Small intestine (tissue), 7 donors: Measurements from ENCODE around the gene BLVRA. TPM values are rescaled to one million over a fixed set of nuclear protein-coding genes. Genes with fewer than 3 reads are reported as not detected.

ENCODE experiments used
- DNase-seq, 2 donors: peaks; one replicate each; pipeline versions ENCODE4 v3.0.0 to v3.0.0-alpha.2; 2013
- FAIRE-seq: peaks from 2 replicates; lab custom pipeline; 2012; peaks lifted over from hg19 to GRCh38; lab: Jason Lieb, UNC
- H3K27ac ChIP-seq, 3 donors: one replicate each; pipeline ENCODE4 v1.5.1; 2013; ENCODE audit warnings: low read length in 2 of 3, mild to moderate bottlenecking in 2 of 3, control low read depth in 1 of 3, inconsistent platforms in 1 of 3, low read depth in 1 of 3, moderate library complexity in 1 of 3
- H3K27me3 ChIP-seq, 3 donors: one replicate each; pipeline ENCODE4 v1.6.1; 2013; ENCODE audit warnings: low read length in 3 of 3, inconsistent platforms in 1 of 3; ENCODE audit not compliant: control insufficient read depth in 3 of 3, insufficient read depth in 3 of 3
- H3K36me3 ChIP-seq, 3 donors: one replicate each; pipeline ENCODE4 v1.6.1; 2013; ENCODE audit warnings: low read length in 3 of 3, inconsistent platforms in 1 of 3, low read depth in 1 of 3, mild to moderate bottlenecking in 1 of 3, moderate library complexity in 1 of 3; ENCODE audit not compliant: control insufficient read depth in 3 of 3, insufficient read depth in 2 of 3
- H3K4me1 ChIP-seq, 3 donors: one replicate each; pipeline ENCODE4 v1.6.1; 2013; ENCODE audit warnings: low read length in 2 of 3, inconsistent platforms in 1 of 3, low read depth in 1 of 3, mild to moderate bottlenecking in 1 of 3, moderate library complexity in 1 of 3; ENCODE audit not compliant: control insufficient read depth in 3 of 3, insufficient read depth in 2 of 3
- H3K4me3 ChIP-seq, 3 donors: one replicate each; pipeline ENCODE4 v1.5.1; 2013; ENCODE audit warnings: low read length in 3 of 3, control low read depth in 1 of 3, inconsistent platforms in 1 of 3, low read depth in 1 of 3, mild to moderate bottlenecking in 1 of 3, moderate library complexity in 1 of 3
- H3K9me3 ChIP-seq, 2 donors: one replicate each; pipeline ENCODE4 v1.6.1; 2013; ENCODE audit warnings: low read depth in 1 of 2, low read length in 1 of 2; ENCODE audit not compliant: control insufficient read depth in 2 of 2, insufficient read depth in 1 of 2
- WGBS, 3 donors: extraction: QIAGEN DNeasy Blood & Tissue Kit; methylation state at CpG; one replicate each; pipeline ENCODE4 v1.1.7; 2013; 5-methylcytosine and 5-hydroxymethylcytosine counted together
- polyA plus RNA-seq, 4 donors: library from polyadenylated mRNA; stranded (reverse) in 3 of 4; unstranded in 1 of 4; fragments of 200-250 nt in 3 of 4; fragments of 120-200 nt in 1 of 4; gene quantifications; one replicate each; pipeline versions ENCODE4 v1.2.1 to v1.2.3, GENCODE V29; 2013
- donor health status: healthy with polysubstance abuse.
- donor health status: control.
- donor health status: control.
- donor health status: Bipolar disorder and iron deficiency.
- donor health status: healthy.

Gene BLVRA
- polyA plus RNA-seq, 4 donors: 3.4 to 22.2 (median 15.4) TPM

GRCh38 chr7:43753271-43753810, 5.1 kb upstream of the BLVRA start:
- no peak for DNase-seq
- Histone ChIP-seq H3K4me1 (peaks cover 0 to 4% (median 0%) of the 10 kb centered on the region in 3 donors), H3K27ac (no peak overlapping the region), H3K27me3 (peaks cover 0 to 27% (median 2%) of the 10 kb centered on the region in 3 donors), H3K36me3 (no peaks in the 10 kb centered on the region), H3K4me3 (no peak overlapping the region), H3K9me3 (no peaks in the 10 kb centered on the region)
- no peak for FAIRE-seq
- WGBS, 3 donors: 71 to 92% (median 83%) methylated on average over 1 of the region's 1 CpG

- no peak for DNase-seq
- Histone ChIP-seq H3K4me3 (no peak overlapping the region), H3K9me3 (no peaks in the 10 kb centered on the region), H3K4me1 (peaks cover 0 to 4% (median 0%) of the 10 kb centered on the region in 3 donors), H3K36me3 (no peaks in the 10 kb centered on the region), H3K27me3 (peaks cover 0 to 27% (median 2%) of the 10 kb centered on the region in 3 donors), H3K27ac (no peak overlapping the region)
- FAIRE-seq: no peak
- WGBS, 3 donors: 75 to 87% (median 87%) methylated on average over 3 of the region's 3 CpGs
These were observed 4.6 kb upstream of the BLVRA start for GRCh38 chr7:43753843-43754242.

GRCh38 chr7:43754596-43754995, 3.9 kb upstream of the BLVRA start:
- Histone ChIP-seq H3K36me3 (no peaks in the 10 kb centered on the region), H3K27ac (no peak overlapping the region), H3K4me1 (peaks cover 0 to 4% (median 0%) of the 10 kb centered on the region in 3 donors), H3K9me3 (no peaks in the 10 kb centered on the region), H3K27me3 (peaks cover 0 to 33% (median 2%) of the 10 kb centered on the region in 3 donors), H3K4me3 (no peak overlapping the region)
- no peak for FAIRE-seq
- 86 to 87% (median 86%) methylated on average over 4 of the region's 4 CpGs for WGBS, 3 donors
- DNase-seq: no peak

- Histone ChIP-seq H3K36me3 (no peaks in the 10 kb centered on the region), H3K27me3 (peaks cover 0 to 32% (median 0%) of the 10 kb centered on the region in 3 donors), H3K4me3 (no peak overlapping the region), H3K4me1 (peaks cover 0 to 4% (median 0%) of the 10 kb centered on the region in 3 donors), H3K9me3 (no peaks in the 10 kb centered on the region), H3K27ac (no peak overlapping the region)
- DNase-seq: no peak
- no peak for FAIRE-seq
- 69 to 84% (median 78%) methylated on average over 1 of the region's 1 CpG for WGBS, 3 donors
These were observed 2.0 kb upstream of the BLVRA start for GRCh38 chr7:43756368-43757072.

GRCh38 chr7:43757073-43757720, 1.3 kb upstream of the BLVRA start:
- Histone ChIP-seq H3K4me1 (peaks cover 0 to 4% (median 0%) of the 10 kb centered on the region in 3 donors), H3K4me3 (no peak overlapping the region), H3K9me3 (no peaks in the 10 kb centered on the region), H3K27me3 (peaks cover 0 to 32% (median 0%) of the 10 kb centered on the region in 3 donors), H3K27ac (no peak overlapping the region), H3K36me3 (no peaks in the 10 kb centered on the region)
- no peak for DNase-seq
- FAIRE-seq: no peak
- WGBS, 3 donors: 59 to 82% (median 74%) methylated on average over 2 of the region's 2 CpGs

GRCh38 chr7:43758822-43759683, 573 bp downstream of the BLVRA start:
- peak overlapping the region; percentile 52 to 90 (median 74) for H3K4me3 ChIP-seq
- 5 to 7% (median 6%) methylated on average over 41 to 56 of the region's 56 CpGs for WGBS, 3 donors
- peaks cover 0 to 4% (median 0%) of the 10 kb centered on the region in 3 donors for H3K4me1 ChIP-seq
- no peak for FAIRE-seq
- H3K9me3 ChIP-seq: no peaks in the 10 kb centered on the region
- H3K36me3 ChIP-seq: no peaks in the 10 kb centered on the region
- DNase-seq: peak; percentile 21 to 63
- peaks cover 0 to 32% (median 0%) of the 10 kb centered on the region in 3 donors for H3K27me3 ChIP-seq
- H3K27ac ChIP-seq: peak overlapping the region; percentile 20 to 86 (median 38)

GRCh38 chr7:43760861-43761260, 2.4 kb downstream of the BLVRA start:
- Histone ChIP-seq H3K4me1 (peaks cover 0 to 10% (median 7%) of the 10 kb centered on the region in 3 donors), H3K27ac (no peak overlapping the region), H3K4me3 (no peak overlapping the region), H3K9me3 (no peaks in the 10 kb centered on the region), H3K27me3 (peaks cover 0 to 31% (median 0%) of the 10 kb centered on the region in 3 donors), H3K36me3 (no peaks in the 10 kb centered on the region)
- WGBS, 3 donors: 93 to 96% (median 94%) methylated on average over 5 of the region's 5 CpGs
- DNase-seq (no peak), FAIRE-seq (no peak)

- Histone ChIP-seq H3K4me1 (peaks cover 0 to 10% (median 7%) of the 10 kb centered on the region in 3 donors), H3K9me3 (no peaks in the 10 kb centered on the region), H3K27me3 (peaks cover 0 to 31% (median 0%) of the 10 kb centered on the region in 3 donors), H3K4me3 (no peak overlapping the region), H3K36me3 (no peaks in the 10 kb centered on the region), H3K27ac (no peak overlapping the region)
- DNase-seq (no peak), FAIRE-seq (no peak)
- WGBS, 3 donors: 96% methylated on average over 1 of the region's 1 CpG
These were observed 2.9 kb downstream of the BLVRA start for GRCh38 chr7:43761382-43761781.
